ENCODE results near the gene IL17RB. TPM values are rescaled to one million over a fixed set of nuclear protein-coding genes. Genes with fewer than 3 reads are reported as not detected.
A peak's percentile ranks its signal among the peaks of the same experiment; 100 is the strongest.

IL17RB gene
- total and polyA plus RNA-seq, 2 donors (not counting 1 experiment from before 2014, with no cell fraction given), result 0.07 to 0.32 TPM

DNA sequence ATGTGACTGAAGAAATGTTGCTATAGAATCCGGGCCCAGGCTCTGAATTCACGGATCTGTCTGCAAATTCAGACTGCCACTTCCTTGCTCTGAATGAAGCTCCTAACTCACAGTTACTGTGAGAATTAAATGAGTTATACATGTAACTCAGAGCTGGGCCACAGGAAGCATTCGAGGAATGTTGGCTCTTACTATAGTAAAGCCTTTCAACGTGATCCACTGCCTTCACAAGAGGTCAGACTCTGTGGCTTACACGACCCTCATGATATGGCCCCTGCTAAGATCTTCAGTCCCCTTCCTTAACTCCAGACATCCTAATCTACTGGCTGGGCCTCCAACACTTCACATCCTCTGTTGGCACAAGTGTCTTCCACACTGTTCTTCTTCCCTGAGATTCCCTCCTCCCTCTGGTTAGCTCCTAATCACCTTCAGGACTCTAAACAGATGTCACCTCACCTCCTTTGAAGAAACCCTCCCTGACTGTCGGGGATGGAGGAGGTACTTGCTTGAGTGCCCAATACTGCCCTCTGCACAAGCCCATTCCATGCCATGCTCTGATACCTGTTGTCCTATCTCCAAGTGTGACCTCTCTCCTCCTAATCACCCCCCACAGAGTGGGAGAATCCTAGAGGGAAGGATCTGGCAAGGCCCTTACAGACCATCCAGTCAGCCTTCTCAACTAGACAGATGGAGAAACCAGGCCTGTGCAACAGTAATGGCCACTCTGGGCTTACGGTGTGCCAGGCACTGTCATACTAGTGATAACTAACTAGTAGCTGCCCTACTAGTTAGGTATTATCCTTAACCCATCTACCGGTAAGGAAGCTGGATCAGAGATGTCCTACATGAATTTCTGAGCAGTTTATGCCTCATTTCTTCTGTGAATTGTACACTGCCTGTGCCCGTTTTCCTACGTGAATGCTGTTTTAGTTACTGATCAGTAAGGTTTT lies 34.3 kb downstream of the IL17RB start:
- Histone ChIP-seq H2AFZ (ENCODE audit: insufficient read depth, low read depth, low read length, poor library complexity, severe bottlenecking) (peak overlapping the region; percentile 95), H3K27ac (ENCODE audit: low read length in 2 of 2) (no peak overlapping the region), H3K4me3 (ENCODE audit: control extremely low read depth in 1 of 5, extremely low read depth in 1 of 5, insufficient read depth in 1 of 5, low read depth in 2 of 5, low read length in 4 of 5) (peak overlapping the region in 4 of 5 experiments; percentile 81 to 87 (median 86)), H3K27me3 (replicated peaks in 1 of 4; ENCODE audit: control extremely low read depth in 1 of 4, control insufficient read depth in 3 of 4, insufficient read depth in 4 of 4, low read length in 3 of 4) (no peaks in the 10 kb centered on the region), H3K36me3 (replicated peaks in 1 of 2; ENCODE audit: control extremely low read depth in 1 of 2, control insufficient read depth in 1 of 2, extremely low read depth in 1 of 2, insufficient read depth in 2 of 2, low read length in 1 of 2) (peaks cover 3 to 51% of the 10 kb centered on the region in 2 experiments), H3K4me1 (ENCODE audit: control insufficient read depth in 2 of 2, insufficient read depth in 2 of 2, low read length in 2 of 2) (peaks cover 12 to 16% of the 10 kb centered on the region in 2 donors), H4K20me1 (ENCODE audit: control insufficient read depth, insufficient read depth, low read length, poor library complexity, severe bottlenecking) (no peaks in the 10 kb centered on the region), H3K79me2 (ENCODE audit: control insufficient read depth, insufficient read depth, low read length) (peaks cover 14% of the 10 kb centered on the region), H3K9me3 (ENCODE audit: control extremely low read depth in 1 of 3, control insufficient read depth in 2 of 3, insufficient read depth in 1 of 3, low read length in 2 of 3) (no peaks in the 10 kb centered on the region), H3K9ac (ENCODE audit: low read length) (peak overlapping the region; percentile 72), H3K4me2 (replicated peaks; ENCODE audit: low read depth, low read length, poor library complexity, severe bottlenecking) (peak overlapping the region; percentile 85)
- ChIA-PET CTCF (no interaction called here), POLR2A (interaction anchor here (2.1 kb wide), 1 partner anchor 11 kb away, joined by 9 read pairs; the partner anchor contains the start of gene SELENOK)
- DNase-seq (no peak), ATAC-seq (ENCODE audit: low read depth) (no peak)
- H3K9me3 Mint-ChIP-seq (ENCODE audit: insufficient read depth), result no peaks in the 10 kb centered on the region
- H3K4me3 Mint-ChIP-seq, result peak overlapping the region; percentile 97
- H3K27ac Mint-ChIP-seq, result peak overlapping the region; percentile 88
- WGBS (ENCODE audit: insufficient coverage), result 87% methylated on average over 8 of the region's 10 CpGs
- TF ChIP-seq, protein P1, sequence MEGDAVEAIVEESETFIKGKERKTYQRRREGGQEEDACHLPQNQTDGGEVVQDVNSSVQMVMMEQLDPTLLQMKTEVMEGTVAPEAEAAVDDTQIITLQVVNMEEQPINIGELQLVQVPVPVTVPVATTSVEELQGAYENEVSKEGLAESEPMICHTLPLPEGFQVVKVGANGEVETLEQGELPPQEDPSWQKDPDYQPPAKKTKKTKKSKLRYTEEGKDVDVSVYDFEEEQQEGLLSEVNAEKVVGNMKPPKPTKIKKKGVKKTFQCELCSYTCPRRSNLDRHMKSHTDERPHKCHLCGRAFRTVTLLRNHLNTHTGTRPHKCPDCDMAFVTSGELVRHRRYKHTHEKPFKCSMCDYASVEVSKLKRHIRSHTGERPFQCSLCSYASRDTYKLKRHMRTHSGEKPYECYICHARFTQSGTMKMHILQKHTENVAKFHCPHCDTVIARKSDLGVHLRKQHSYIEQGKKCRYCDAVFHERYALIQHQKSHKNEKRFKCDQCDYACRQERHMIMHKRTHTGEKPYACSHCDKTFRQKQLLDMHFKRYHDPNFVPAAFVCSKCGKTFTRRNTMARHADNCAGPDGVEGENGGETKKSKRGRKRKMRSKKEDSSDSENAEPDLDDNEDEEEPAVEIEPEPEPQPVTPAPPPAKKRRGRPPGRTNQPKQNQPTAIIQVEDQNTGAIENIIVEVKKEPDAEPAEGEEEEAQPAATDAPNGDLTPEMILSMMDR (IDR thresholded peaks at IDR 0.05), result no peak
- TF ChIP-seq EZH2 (IDR thresholded peaks at IDR 0.05; ENCODE audit: borderline replicate concordance, insufficient read depth, low read depth, low read length, poor library complexity, severe bottlenecking), result no peak
- no peaks in the 10 kb centered on the region for H3K27me3 Mint-ChIP-seq
- H3K4me1 Mint-ChIP-seq, result peaks cover 29% of the 10 kb centered on the region
- intact Hi-C loops (cut with micrococcal nuclease), result no loop called here

All from B cell (primary cell).